Natural killer cell (primary cell): Measurements from ENCODE around the gene PRKCB. TPM values are rescaled to one million over a fixed set of nuclear protein-coding genes. Genes with fewer than 3 reads are reported as not detected.

ENCODE experiments used
- ATAC-seq, 3 donors: fragments of 150-1000 bp in 2 of 3; fragments of 200-7000 bp in 1 of 3; cut with Tn5 transposase; 1 replicate in 1 of 3; 2 replicates in 2 of 3; pipeline ENCODE4 v1.10.0; 2021; ENCODE audit warnings: mild to moderate bottlenecking in 2 of 3, moderate library complexity in 2 of 3
- DNase-seq, 2 donors: peaks; one replicate each; pipeline versions ENCODE4 v3.0.0 to v3.0.0-alpha.2; 2013 to 2021; ENCODE audit warnings: mixed read lengths in 1 of 2
- H3K27ac ChIP-seq: one replicate; pipeline ENCODE4 v1.5.1; 2013; ENCODE audit warnings: mild to moderate bottlenecking, low read length
- H3K27me3 ChIP-seq: one replicate; pipeline ENCODE4 v1.6.1; 2013; ENCODE audit warnings: low read length; ENCODE audit not compliant: control insufficient read depth, insufficient read depth
- H3K36me3 ChIP-seq: one replicate; pipeline ENCODE4 v1.6.1; 2013; ENCODE audit warnings: low read length; ENCODE audit not compliant: control insufficient read depth, insufficient read depth
- H3K4me1 ChIP-seq: one replicate; pipeline ENCODE4 v1.6.1; 2013; ENCODE audit warnings: low read length; ENCODE audit not compliant: control insufficient read depth, insufficient read depth
- H3K4me3 ChIP-seq: one replicate; pipeline ENCODE4 v1.5.1; 2013; ENCODE audit warnings: low read length
- H3K9me3 ChIP-seq: one replicate; pipeline ENCODE4 v1.6.1; 2013; ENCODE audit warnings: low read length; ENCODE audit not compliant: control insufficient read depth, insufficient read depth
- H3K27ac Mint-ChIP-seq, 2 donors: one replicate each; pipeline ENCODE4 v1.8.0; 2022; ENCODE audit warnings: mild to moderate bottlenecking in 2 of 2, mixed read lengths in 2 of 2, moderate library complexity in 1 of 2
- H3K27me3 Mint-ChIP-seq, 2 donors: one replicate each; pipeline ENCODE4 v1.8.0; 2022; ENCODE audit warnings: low read depth in 2 of 2, mixed read lengths in 2 of 2
- H3K36me3 Mint-ChIP-seq: one replicate; pipeline ENCODE4 v1.8.0; 2022; ENCODE audit warnings: mixed read lengths
- H3K4me1 Mint-ChIP-seq, 2 donors: one replicate each; pipeline ENCODE4 v1.8.0; 2022; ENCODE audit warnings: mixed read lengths in 2 of 2
- H3K4me3 Mint-ChIP-seq: one replicate; pipeline ENCODE4 v1.8.0; 2022; ENCODE audit warnings: mild to moderate bottlenecking, moderate library complexity, mixed read lengths
- H3K9me3 Mint-ChIP-seq, 2 donors: one replicate each; pipeline ENCODE4 v1.8.0; 2022; ENCODE audit warnings: mixed read lengths in 2 of 2
- WGBS: methylation state at CpG from one replicate; pipeline ENCODE4 v1.1.7; 2013; ENCODE audit warnings: missing lambda C conversion rate; ENCODE audit not compliant: insufficient coverage; 5-methylcytosine and 5-hydroxymethylcytosine counted together
- intact Hi-C: fragments of 100-400 bp; cut with micrococcal nuclease; formaldehyde crosslinking; loops from one replicate; pipeline ENCODE4 v1.14.2; 2022
- total RNA-seq, 4 donors: library from RNA; stranded (reverse); fragments of 120-200 nt in 1 of 4; gene quantifications; one replicate each; pipeline versions ENCODE4 v1.2.3 to v1.2.4, GENCODE V29; 2013 to 2022
- TF ChIP-seq, protein P1 (sequence below): fragments of 200-600 bp; IDR thresholded peaks from one replicate; pipeline ENCODE4 v1.8.0; 2022; ENCODE audit warnings: antibody characterized with exemption

Gene PRKCB
- total RNA-seq, 3 donors from 2014 or later (not counting 1 experiment from before 2014, with no cell fraction given), result 182 to 222 (median 183) TPM

DNA sequence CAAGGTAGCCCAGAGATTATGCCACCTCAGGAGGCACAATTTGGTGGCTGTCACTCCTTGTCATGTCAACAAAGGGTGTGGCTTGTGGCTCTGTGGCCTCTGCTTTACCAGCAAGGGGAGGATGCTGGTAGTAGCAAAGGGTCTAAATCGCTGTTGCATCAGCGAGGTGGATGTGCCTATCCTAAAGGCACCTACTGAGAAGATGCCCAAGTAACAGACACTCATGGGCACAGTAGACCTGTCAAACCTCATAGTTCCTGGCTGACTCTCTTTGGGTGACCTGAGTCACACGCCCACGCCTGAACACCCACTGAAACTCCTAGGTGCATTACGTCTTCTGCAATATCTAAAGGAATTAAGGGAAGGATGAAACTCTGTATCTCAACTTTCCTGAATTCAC is 139.5 kb downstream of the PRKCB start:
- H3K27me3 ChIP-seq, result no peaks in the 10 kb centered on the region
- Mint-ChIP-seq H3K4me1 (peaks cover 56 to 67% of the 10 kb centered on the region in 2 donors), H3K4me3 (no peak overlapping the region), H3K27me3 (no peaks in the 10 kb centered on the region), H3K36me3 (no peaks in the 10 kb centered on the region), H3K9me3 (no peaks in the 10 kb centered on the region), H3K27ac (peak overlapping the region in 1 of 2 donors; percentile 9)
- ATAC-seq (no peak), DNase-seq (no peak)
- no peaks in the 10 kb centered on the region for H3K36me3 ChIP-seq
- H3K9me3 ChIP-seq, result no peaks in the 10 kb centered on the region
- 81% methylated on average over 5 of the region's 5 CpGs for WGBS
- no peak overlapping the region for H3K27ac ChIP-seq
- TF ChIP-seq, protein P1, sequence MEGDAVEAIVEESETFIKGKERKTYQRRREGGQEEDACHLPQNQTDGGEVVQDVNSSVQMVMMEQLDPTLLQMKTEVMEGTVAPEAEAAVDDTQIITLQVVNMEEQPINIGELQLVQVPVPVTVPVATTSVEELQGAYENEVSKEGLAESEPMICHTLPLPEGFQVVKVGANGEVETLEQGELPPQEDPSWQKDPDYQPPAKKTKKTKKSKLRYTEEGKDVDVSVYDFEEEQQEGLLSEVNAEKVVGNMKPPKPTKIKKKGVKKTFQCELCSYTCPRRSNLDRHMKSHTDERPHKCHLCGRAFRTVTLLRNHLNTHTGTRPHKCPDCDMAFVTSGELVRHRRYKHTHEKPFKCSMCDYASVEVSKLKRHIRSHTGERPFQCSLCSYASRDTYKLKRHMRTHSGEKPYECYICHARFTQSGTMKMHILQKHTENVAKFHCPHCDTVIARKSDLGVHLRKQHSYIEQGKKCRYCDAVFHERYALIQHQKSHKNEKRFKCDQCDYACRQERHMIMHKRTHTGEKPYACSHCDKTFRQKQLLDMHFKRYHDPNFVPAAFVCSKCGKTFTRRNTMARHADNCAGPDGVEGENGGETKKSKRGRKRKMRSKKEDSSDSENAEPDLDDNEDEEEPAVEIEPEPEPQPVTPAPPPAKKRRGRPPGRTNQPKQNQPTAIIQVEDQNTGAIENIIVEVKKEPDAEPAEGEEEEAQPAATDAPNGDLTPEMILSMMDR, result no peak
- intact Hi-C loops, result no loop called here
- peaks cover 22% of the 10 kb centered on the region for H3K4me1 ChIP-seq
- no peak overlapping the region for H3K4me3 ChIP-seq

GRCh38 chr16:23976091-23976490 is 140.3 kb downstream of the PRKCB start:
- DNase-seq (no peak), ATAC-seq (no peak)
- Histone ChIP-seq H3K27ac (no peak overlapping the region), H3K4me1 (peaks cover 22% of the 10 kb centered on the region), H3K9me3 (no peaks in the 10 kb centered on the region), H3K36me3 (no peaks in the 10 kb centered on the region), H3K4me3 (no peak overlapping the region), H3K27me3 (no peaks in the 10 kb centered on the region)
- WGBS, result 79% methylated on average over 5 of the region's 5 CpGs
- no peaks in the 10 kb centered on the region for H3K27me3 Mint-ChIP-seq
- H3K9me3 Mint-ChIP-seq, result no peaks in the 10 kb centered on the region
- H3K27ac Mint-ChIP-seq, result peak overlapping the region; percentile 47 to 76
- no peak overlapping the region for H3K4me3 Mint-ChIP-seq
- intact Hi-C loops, result no loop called here
- no peaks in the 10 kb centered on the region for H3K36me3 Mint-ChIP-seq
- TF ChIP-seq, protein P1, result no peak
- peaks cover 59 to 61% of the 10 kb centered on the region in 2 donors for H3K4me1 Mint-ChIP-seq

DNA sequence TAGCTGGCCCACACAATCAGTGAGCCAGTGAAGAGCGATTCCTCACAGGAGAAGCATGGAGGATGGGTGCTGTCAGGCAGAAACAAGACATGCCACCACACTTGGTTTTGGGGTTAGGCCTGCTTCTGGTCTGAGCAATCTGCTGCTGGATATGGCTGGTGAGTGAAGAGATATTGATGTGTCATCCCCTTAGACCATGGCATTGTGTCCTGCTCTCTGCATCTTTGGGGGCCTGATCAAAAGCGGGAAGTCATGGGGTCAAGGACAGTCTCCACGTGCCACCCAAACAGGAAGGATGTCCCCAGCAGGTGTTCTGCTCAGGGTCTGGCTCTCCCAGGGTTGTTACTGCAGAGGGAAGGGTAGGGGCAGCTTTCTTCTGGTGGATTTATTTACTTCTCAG is 140.7 kb downstream of the PRKCB start:
- intact Hi-C loops, result no loop called here
- H3K4me3 ChIP-seq, result no peak overlapping the region
- no peaks in the 10 kb centered on the region for H3K36me3 ChIP-seq
- Mint-ChIP-seq H3K4me1 (peaks cover 58 to 62% of the 10 kb centered on the region in 2 donors), H3K27ac (peak overlapping the region; percentile 47 to 76), H3K4me3 (no peak overlapping the region), H3K27me3 (no peaks in the 10 kb centered on the region), H3K9me3 (no peaks in the 10 kb centered on the region), H3K36me3 (no peaks in the 10 kb centered on the region)
- ATAC-seq (peak in 2 of 3 donors; percentile 38 to 63), DNase-seq (no peak)
- 19% methylated on average over 3 of the region's 3 CpGs for WGBS
- TF ChIP-seq, protein P1, result no peak
- no peak overlapping the region for H3K27ac ChIP-seq
- no peaks in the 10 kb centered on the region for H3K27me3 ChIP-seq
- no peaks in the 10 kb centered on the region for H3K9me3 ChIP-seq
- peaks cover 22% of the 10 kb centered on the region for H3K4me1 ChIP-seq

GRCh38 chr16:23979441-23979840 is 143.7 kb downstream of the PRKCB start:
- Histone ChIP-seq H3K4me3 (no peak overlapping the region), H3K27ac (no peak overlapping the region), H3K9me3 (no peaks in the 10 kb centered on the region), H3K36me3 (no peaks in the 10 kb centered on the region), H3K27me3 (no peaks in the 10 kb centered on the region), H3K4me1 (peaks cover 22% of the 10 kb centered on the region)
- Mint-ChIP-seq H3K4me1 (peaks cover 51 to 53% of the 10 kb centered on the region in 2 donors), H3K36me3 (no peaks in the 10 kb centered on the region), H3K9me3 (no peaks in the 10 kb centered on the region), H3K4me3 (no peak overlapping the region), H3K27ac (no peak overlapping the region), H3K27me3 (no peaks in the 10 kb centered on the region)
- DNase-seq (no peak), ATAC-seq (no peak)
- TF ChIP-seq, protein P1, result no peak
- intact Hi-C loops, result no loop called here
- 93% methylated on average over 6 of the region's 6 CpGs for WGBS
